Right atrium auricular region (tissue), 2 donors: ENCODE measurements around the gene ARL8B. TPM values are rescaled to one million over a fixed set of nuclear protein-coding genes. Genes with fewer than 3 reads are reported as not detected.

Experiments
- DNase-seq: peaks from one replicate; pipeline ENCODE4 v3.0.0-alpha.2; 2019; ENCODE audit warnings: low spot score
- H3K27ac ChIP-seq, 2 donors: fragments of 200-600 bp; sonication (generic); 1 replicate in 1 of 2; 2 replicates in 1 of 2; pipeline ENCODE4 v1.5.1; 2016 to 2019
- H3K27me3 ChIP-seq, 2 donors: fragments of 200-600 bp; sonication (generic); one replicate each; pipeline versions ENCODE4 v1.5.1 to v1.6.0; 2017 to 2019
- H3K36me3 ChIP-seq: fragments of 200-600 bp; sonication (generic); one replicate; pipeline ENCODE4 v1.5.1; 2016
- H3K4me1 ChIP-seq, 2 donors: fragments of 200-600 bp; sonication (generic); one replicate each; pipeline versions ENCODE4 v1.5.1 to v1.6.0; 2017 to 2019
- H3K4me3 ChIP-seq, 2 donors: fragments of 200-600 bp; sonication (generic); 1 replicate in 1 of 2; 2 replicates in 1 of 2; pipeline ENCODE4 v1.5.1; 2017 to 2019; ENCODE audit warnings: mild to moderate bottlenecking in 1 of 2, moderate library complexity in 1 of 2
- H3K9me3 ChIP-seq, 2 donors: fragments of 200-600 bp; sonication (generic); one replicate each; pipeline ENCODE4 v1.5.1; 2019
- total RNA-seq, 2 donors: library from RNA; depleted of rRNA; stranded (reverse); fragments of >200 nt; gene quantifications; one replicate each; pipeline ENCODE4 v1.1.0, GENCODE V29; 2016
- TF ChIP-seq, protein P1 (sequence below), 2 donors: fragments of 200-600 bp; sonication (generic); IDR thresholded peaks; one replicate each; pipeline ENCODE4 v1.5.1; 2019; ENCODE audit warnings: antibody characterized with exemption in 2 of 2

ARL8B gene
- total RNA-seq, 2 donors from 2014 or later: 33.9 to 35.6 TPM

DNA sequence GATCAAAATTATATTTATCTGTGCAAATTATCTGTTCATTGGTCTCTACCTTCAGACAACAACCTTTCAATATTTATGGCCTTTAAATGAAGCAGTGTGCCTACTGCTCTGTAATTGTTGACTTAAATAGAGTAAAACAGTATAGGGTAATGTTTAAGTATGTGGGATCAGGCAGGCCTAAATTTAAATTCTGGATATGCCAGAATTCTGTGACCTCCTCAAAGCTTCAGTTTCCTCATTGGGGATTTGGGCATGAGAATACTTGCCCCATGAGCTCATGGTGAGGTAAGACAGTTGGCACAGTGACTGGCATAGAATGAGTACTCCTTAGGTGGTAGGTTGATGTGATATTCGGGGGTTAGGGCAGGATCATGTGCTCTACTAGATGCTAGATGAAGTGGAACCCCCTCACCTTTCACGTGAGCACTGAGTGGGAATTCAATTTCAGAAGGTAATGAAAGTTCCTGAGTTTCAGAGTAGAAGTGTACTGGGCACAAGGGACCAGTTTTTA, 14.9 kb downstream of the ARL8B start:
- H3K4me1 ChIP-seq: peaks cover 0 to 63% of the 10 kb centered on the region in 2 donors

DNA sequence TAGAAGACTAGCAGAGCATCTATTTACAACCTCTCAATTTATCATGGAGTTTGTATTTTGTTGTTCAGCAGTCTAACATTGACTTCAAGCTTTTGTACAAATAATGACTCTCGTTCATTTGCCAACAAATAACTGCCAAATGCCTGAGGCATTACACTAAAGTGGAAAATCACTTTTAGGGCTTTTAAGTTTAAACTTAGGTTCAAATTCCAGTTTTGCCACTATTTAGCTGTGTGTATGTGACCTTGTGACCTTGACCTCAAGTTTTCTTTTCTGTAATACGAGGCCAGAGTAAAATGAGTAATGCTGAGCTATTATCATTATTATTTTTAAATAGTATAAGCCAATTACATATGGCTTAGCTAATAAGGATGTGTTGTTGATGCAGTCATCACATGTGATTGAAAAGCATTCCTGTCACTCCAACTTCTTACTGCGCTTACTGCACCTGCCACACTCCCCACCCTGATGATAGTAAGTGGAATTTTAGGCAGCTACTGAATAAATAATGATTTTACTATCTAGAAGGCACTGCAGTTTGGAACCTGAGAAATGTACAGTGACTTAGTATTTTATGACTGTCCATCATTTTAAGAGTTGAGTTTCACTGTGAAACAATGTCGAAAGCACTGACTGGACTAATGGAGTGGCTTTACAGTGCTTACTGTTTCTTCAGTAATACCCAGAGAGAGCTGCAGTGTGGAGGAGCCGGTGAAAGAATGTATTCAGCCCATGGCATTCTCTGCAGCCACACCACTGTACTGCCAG, 16.3 kb downstream of the ARL8B start:
- Histone ChIP-seq H3K4me1 (peaks cover 0 to 54% of the 10 kb centered on the region in 2 donors), H3K27me3 (no peaks in the 10 kb centered on the region), H3K27ac (no peak overlapping the region), H3K4me3 (no peak overlapping the region), H3K36me3 (no peaks in the 10 kb centered on the region), H3K9me3 (no peaks in the 10 kb centered on the region)
- no peak for DNase-seq
- TF ChIP-seq, protein P1, sequence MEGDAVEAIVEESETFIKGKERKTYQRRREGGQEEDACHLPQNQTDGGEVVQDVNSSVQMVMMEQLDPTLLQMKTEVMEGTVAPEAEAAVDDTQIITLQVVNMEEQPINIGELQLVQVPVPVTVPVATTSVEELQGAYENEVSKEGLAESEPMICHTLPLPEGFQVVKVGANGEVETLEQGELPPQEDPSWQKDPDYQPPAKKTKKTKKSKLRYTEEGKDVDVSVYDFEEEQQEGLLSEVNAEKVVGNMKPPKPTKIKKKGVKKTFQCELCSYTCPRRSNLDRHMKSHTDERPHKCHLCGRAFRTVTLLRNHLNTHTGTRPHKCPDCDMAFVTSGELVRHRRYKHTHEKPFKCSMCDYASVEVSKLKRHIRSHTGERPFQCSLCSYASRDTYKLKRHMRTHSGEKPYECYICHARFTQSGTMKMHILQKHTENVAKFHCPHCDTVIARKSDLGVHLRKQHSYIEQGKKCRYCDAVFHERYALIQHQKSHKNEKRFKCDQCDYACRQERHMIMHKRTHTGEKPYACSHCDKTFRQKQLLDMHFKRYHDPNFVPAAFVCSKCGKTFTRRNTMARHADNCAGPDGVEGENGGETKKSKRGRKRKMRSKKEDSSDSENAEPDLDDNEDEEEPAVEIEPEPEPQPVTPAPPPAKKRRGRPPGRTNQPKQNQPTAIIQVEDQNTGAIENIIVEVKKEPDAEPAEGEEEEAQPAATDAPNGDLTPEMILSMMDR (IDR thresholded peaks at IDR 0.05): no peak

More for the DNA sequence above, 14.9 kb downstream of the ARL8B start:
- no peaks in the 10 kb centered on the region for H3K36me3 ChIP-seq
- H3K27me3 ChIP-seq: no peaks in the 10 kb centered on the region
- H3K9me3 ChIP-seq: no peaks in the 10 kb centered on the region
- peak overlapping the region in 1 of 2 donors; percentile 3 for H3K27ac ChIP-seq
- TF ChIP-seq, protein P1 (IDR thresholded peaks at IDR 0.05): no peak
- DNase-seq: no peak
- no peak overlapping the region for H3K4me3 ChIP-seq

DNA sequence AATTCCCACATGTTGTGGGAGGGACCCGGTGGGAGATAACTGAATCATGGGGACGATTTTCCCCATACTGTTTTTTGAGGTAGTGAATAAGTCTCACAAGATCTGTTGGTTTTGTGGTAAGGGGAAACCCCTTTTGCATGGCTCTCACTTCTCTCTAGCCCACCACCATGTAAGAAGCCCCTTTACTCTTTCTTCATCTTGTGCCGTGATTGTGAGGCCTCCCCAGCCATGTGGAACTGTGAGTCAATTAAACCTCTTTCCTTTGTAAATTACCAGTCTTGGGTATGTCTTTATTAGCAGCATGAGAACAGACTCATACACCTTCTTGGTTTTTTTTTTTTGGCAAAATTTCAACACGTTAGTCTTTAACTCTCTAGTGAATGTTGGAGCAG, 18.1 kb downstream of the ARL8B start:
- H3K27me3 ChIP-seq: no peaks in the 10 kb centered on the region
- no peak overlapping the region for H3K27ac ChIP-seq
- TF ChIP-seq, protein P1 (IDR thresholded peaks at IDR 0.05): no peak
- H3K4me3 ChIP-seq: no peak overlapping the region
- DNase-seq: no peak
- H3K9me3 ChIP-seq: peaks cover 0 to 8% of the 10 kb centered on the region in 2 donors
- H3K36me3 ChIP-seq: no peaks in the 10 kb centered on the region
- peaks cover 0 to 40% of the 10 kb centered on the region in 2 donors for H3K4me1 ChIP-seq

DNA sequence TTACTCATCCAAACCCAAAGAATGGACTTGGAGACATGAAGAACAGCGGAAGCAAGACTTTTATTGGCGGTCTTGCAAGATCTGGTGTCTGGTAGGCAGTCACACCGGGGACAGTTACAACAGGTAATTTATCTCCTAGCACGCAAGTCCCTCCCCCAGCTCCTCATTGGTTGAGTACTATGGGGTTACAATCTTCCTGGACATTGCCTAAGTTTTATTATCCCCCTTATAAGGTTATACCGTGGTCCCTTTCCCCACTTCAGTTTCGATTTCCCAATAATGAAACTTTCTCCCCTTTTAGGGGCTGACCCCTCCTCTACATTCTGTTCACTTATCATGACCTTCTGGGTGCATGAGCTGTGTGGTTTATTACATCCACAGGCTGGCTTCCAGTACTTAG, 18.7 kb downstream of the ARL8B start:
- Histone ChIP-seq H3K4me3 (no peak overlapping the region), H3K27ac (no peak overlapping the region), H3K9me3 (peaks cover 0 to 8% of the 10 kb centered on the region in 2 donors), H3K27me3 (no peaks in the 10 kb centered on the region), H3K4me1 (peaks cover 0 to 40% of the 10 kb centered on the region in 2 donors), H3K36me3 (no peaks in the 10 kb centered on the region)
- DNase-seq: no peak
- TF ChIP-seq, protein P1 (IDR thresholded peaks at IDR 0.05): no peak

DNA sequence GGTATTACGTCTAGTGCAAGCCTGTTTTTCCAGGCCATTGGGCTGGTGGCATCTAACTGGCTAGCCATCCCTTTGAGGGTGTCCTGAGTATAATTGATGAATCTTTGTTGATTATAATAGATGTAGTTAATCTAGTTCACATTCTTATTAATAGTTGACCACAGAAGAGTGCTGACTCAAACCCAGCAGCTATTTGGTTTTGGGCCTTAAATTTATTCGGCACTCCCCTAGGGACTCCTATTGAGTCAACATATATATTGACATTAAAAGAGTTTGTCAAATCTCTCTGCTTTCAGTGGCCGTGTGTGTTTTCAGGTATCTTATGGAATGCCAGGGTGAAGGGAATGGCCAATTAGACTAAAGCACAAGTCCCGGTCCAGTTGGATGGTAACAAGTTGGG, 19.7 kb downstream of the ARL8B start:
- DNase-seq: no peak
- Histone ChIP-seq H3K27ac (no peak overlapping the region), H3K9me3 (peaks cover 0 to 8% of the 10 kb centered on the region in 2 donors), H3K36me3 (no peaks in the 10 kb centered on the region), H3K4me3 (no peak overlapping the region), H3K4me1 (peaks cover 0 to 33% of the 10 kb centered on the region in 2 donors), H3K27me3 (no peaks in the 10 kb centered on the region)
- TF ChIP-seq, protein P1 (IDR thresholded peaks at IDR 0.05): no peak
